BJ (cell line): Measurements from ENCODE around the gene KCNA5. TPM values are rescaled to one million over a fixed set of nuclear protein-coding genes. Genes with fewer than 3 reads are reported as not detected.

ENCODE experiments used
- CTCF ChIA-PET: fragments of 350-600 bp; formaldehyde crosslinking; extraction: SDS; loops from one replicate; lab custom pipeline; 2021; ENCODE audit warnings: antibody characterized with exemption, inconsistent platforms; lab: Yijun Ruan, JAX
- POLR2A ChIA-PET: fragments of 300-600 bp; sonication (Branson Sonifier 250); formaldehyde crosslinking; extraction: SDS; loops from one replicate; lab custom pipeline; 2021; ENCODE audit warnings: antibody characterized with exemption; lab: Charles Lee
- DNase-seq: peaks from one replicate; pipeline ENCODE4 v3.0.0-alpha.2; 2011; ENCODE audit warnings: low read depth
- H3K27me3 ChIP-seq: 2 replicates; pipeline ENCODE4 v1.6.0; 2011; ENCODE audit warnings: low read length; ENCODE audit not compliant: control insufficient read depth, insufficient read depth
- H3K36me3 ChIP-seq: 2 replicates; pipeline ENCODE4 v1.5.1; 2011; ENCODE audit warnings: low read length; ENCODE audit not compliant: control insufficient read depth, insufficient read depth
- H3K4me3 ChIP-seq: 2 replicates; pipeline ENCODE4 v1.5.1; 2011; ENCODE audit warnings: low read depth, mild to moderate bottlenecking, control low read depth, low read length
- CTCF ChIP-seq: IDR thresholded peaks from 2 replicates; pipeline ENCODE4 v1.5.1; 2011; ENCODE audit warnings: low read depth, mild to moderate bottlenecking, control low read depth, inconsistent platforms, low read length, moderate library complexity; ENCODE audit not compliant: insufficient read depth
- polyA plus RNA-seq: library from polyadenylated mRNA; depleted of rRNA; stranded (reverse); fragments of >200 nt; gene quantifications from 2 replicates; pipeline ENCODE4 v1.2.3, GENCODE V29; 2011

Gene KCNA5
- polyA plus RNA-seq, 1 experiment, result not detected

DNA sequence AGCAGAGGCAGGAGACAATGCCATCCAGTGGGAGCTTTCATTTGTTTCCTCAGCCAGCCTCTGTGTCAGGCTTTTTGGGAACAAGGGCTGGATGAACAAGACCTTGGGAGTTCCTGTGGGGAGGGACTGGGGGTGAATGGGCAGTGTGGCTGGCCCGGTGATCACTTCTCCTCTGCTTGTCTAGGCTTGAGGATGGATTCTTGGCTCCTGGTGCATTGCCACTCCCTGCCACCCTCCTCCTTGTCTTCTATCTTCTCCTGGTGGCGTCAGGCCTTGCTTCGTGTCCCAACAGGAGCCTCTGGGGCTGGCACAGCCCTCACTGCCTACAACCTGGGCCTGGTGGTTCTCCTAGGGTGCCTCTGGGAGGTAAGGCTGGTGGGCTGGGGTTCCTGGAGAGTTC, 25.0 kb upstream of the KCNA5 start:
- no peak for DNase-seq
- peaks cover 5% of the 10 kb centered on the region for H3K27me3 ChIP-seq
- TF ChIP-seq CTCF, result no peak
- ChIA-PET CTCF (interaction anchor here (11.3 kb wide), 1 partner anchor 64 kb away, joined by 174 read pairs; no protein-coding TSS in a partner anchor), POLR2A (no interaction called here)
- H3K36me3 ChIP-seq, result no peaks in the 10 kb centered on the region
- no peak overlapping the region for H3K4me3 ChIP-seq

DNA sequence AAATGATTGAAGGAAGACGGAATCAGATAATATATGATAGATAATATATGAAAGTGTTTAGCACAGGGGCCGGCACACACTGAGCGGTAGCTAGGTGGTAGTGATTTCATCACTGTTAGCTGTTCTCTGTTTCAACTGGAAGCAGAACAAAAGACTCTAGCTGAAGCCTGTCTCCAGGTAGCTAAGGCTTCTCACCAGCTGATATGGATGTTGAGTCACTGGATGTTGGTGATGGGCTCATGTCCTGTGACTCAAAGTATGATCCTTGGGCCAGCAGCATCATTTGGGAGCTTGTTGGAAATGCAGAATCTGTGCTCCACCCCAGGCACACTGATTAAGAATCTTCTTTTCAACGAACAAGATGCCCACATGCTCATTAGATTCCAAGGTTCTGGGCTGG, 21.7 kb upstream of the KCNA5 start:
- peaks cover 7% of the 10 kb centered on the region for H3K27me3 ChIP-seq
- CTCF ChIA-PET, result interaction anchor here (0.7 to 11.3 kb wide), 31 partner anchors 8 to 644 kb away, joined by 3 to 174 read pairs (median 4); no protein-coding TSS in a partner anchor
- no peak for TF ChIP-seq CTCF

DNA sequence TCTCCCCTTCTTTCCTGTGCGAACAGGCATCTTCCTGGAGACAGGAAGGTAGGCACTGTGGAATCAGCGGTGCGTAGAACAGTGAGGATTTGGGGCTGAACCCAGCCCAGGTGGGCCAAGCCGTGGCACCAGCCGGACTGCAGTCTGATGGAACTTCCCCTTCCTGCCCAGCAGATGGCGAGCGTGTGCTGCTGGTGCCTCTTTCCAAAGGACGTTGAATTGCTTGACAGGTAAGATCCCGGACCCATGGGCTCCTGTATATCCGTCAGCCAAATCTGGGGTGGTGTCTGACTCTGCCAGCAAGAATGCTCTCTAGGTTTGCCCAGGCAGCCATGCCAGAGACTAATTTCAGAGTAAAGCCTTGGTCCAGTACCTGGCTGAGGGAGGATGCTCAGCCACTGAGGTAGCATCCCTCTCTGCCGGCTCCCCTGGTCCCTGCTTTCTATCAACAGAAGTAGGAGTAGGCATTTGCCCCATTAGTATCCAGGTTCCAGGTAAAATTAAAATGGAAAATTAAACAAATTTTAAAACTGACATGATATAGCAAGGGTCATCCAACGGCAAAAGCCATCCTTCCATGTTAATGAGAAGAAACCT, 21.1 kb upstream of the KCNA5 start:
- Histone ChIP-seq H3K36me3 (no peaks in the 10 kb centered on the region), H3K27me3 (peaks cover 7% of the 10 kb centered on the region), H3K4me3 (no peak overlapping the region)
- TF ChIP-seq CTCF, result peak; percentile 93
- ChIA-PET CTCF (interaction anchor here (0.5 to 11.3 kb wide), 29 partner anchors 9 to 643 kb away, joined by 3 to 174 read pairs (median 4); no protein-coding TSS in a partner anchor), POLR2A (no interaction called here)
- no peak for DNase-seq

More for the DNA sequence above, 21.7 kb upstream of the KCNA5 start:
- POLR2A ChIA-PET, result no interaction called here
- Histone ChIP-seq H3K4me3 (no peak overlapping the region), H3K36me3 (no peaks in the 10 kb centered on the region)
- DNase-seq, result no peak

GRCh38 chr12:5023842-5024241, 19.8 kb upstream of the KCNA5 start:
- no peak overlapping the region for H3K4me3 ChIP-seq
- TF ChIP-seq CTCF, result no peak
- H3K27me3 ChIP-seq, result peaks cover 6% of the 10 kb centered on the region
- DNase-seq, result no peak
- ChIA-PET CTCF (interaction anchor here (0.7 to 11.3 kb wide), 6 partner anchors 11 to 416 kb away, joined by 3 to 174 read pairs (median 6); no protein-coding TSS in a partner anchor), POLR2A (no interaction called here)
- no peaks in the 10 kb centered on the region for H3K36me3 ChIP-seq

DNA sequence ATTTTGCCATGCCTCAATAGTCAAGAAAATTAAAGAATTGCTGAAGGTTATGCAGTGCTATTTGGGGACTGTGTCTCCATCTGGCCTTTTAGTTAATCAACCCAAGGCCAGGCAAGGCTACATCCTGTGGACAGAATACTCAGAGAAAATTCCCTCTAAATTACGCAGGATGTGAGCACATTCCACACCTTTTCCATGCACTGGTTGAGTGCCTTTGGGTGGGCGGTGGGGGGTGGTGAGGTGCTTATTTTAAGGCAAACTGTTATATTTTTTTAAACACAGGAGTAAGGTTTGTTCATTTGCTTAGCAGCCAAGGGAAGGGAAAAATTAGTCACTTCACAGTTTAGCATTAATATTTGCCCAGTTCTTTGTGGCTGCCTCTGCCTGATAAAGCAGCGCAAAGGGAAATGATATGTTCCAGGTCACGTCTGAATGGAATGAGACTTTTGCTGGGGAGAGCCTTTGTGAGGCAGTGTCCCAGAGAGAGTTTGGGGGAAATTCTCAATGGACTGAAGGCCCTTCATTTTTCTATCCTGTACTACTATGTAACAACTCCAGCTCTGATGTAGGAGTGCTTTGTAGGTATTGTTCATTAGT, 17.2 kb upstream of the KCNA5 start:
- CTCF ChIA-PET, result interaction anchor here (1.1 to 11.3 kb wide), 3 partner anchors 42 to 56 kb away, joined by 3 to 174 read pairs (median 4); no protein-coding TSS in a partner anchor
- no peak for DNase-seq
- no peaks in the 10 kb centered on the region for H3K36me3 ChIP-seq
- H3K4me3 ChIP-seq, result no peak overlapping the region
- no peak for TF ChIP-seq CTCF
- peaks cover 6% of the 10 kb centered on the region; the same call in 1 of the 2 replicates for H3K27me3 ChIP-seq
- POLR2A ChIA-PET, result no interaction called here
